Measurements from ENCODE around the gene FNDC3B.
"Not testable (repeated sequence)": the region's sequence is repeated elsewhere in the genome, so short reads cannot be mapped to it uniquely, and the experiment has no call there.

FNDC3B gene

GRCh38 chr3:172357850-172358754, 318.7 kb downstream of the FNDC3B start:
- Mint-ChIP-seq H3K4me1 (ENCODE audit: low read depth) (no peaks in the 10 kb centered on the region), H3K9me3 (no peaks in the 10 kb centered on the region), H3K36me3 (ENCODE audit: low read depth) (peaks cover 74% of the 10 kb centered on the region), H3K4me3 (no peak overlapping the region), H3K27me3 (no peaks in the 10 kb centered on the region), H3K27ac (no peak overlapping the region)
- DNase-seq, result no peak

GRCh38 chr3:172359231-172359630, 319.9 kb downstream of the FNDC3B start:
- H3K27ac Mint-ChIP-seq, result no peak overlapping the region
- peaks cover 75% of the 10 kb centered on the region for H3K36me3 Mint-ChIP-seq (ENCODE audit: low read depth)
- H3K9me3 Mint-ChIP-seq, result no peaks in the 10 kb centered on the region
- no peak overlapping the region for H3K4me3 Mint-ChIP-seq
- H3K27me3 Mint-ChIP-seq, result no peaks in the 10 kb centered on the region
- H3K4me1 Mint-ChIP-seq (ENCODE audit: low read depth), result no peaks in the 10 kb centered on the region
- DNase-seq, result no peak

- H3K9me3 Mint-ChIP-seq, result no peaks in the 10 kb centered on the region
- no peaks in the 10 kb centered on the region for H3K4me1 Mint-ChIP-seq (ENCODE audit: low read depth)
- DNase-seq, result no peak
- no peak overlapping the region for H3K27ac Mint-ChIP-seq
- H3K27me3 Mint-ChIP-seq, result no peaks in the 10 kb centered on the region
- peaks cover 79% of the 10 kb centered on the region for H3K36me3 Mint-ChIP-seq (ENCODE audit: low read depth)
- no peak overlapping the region for H3K4me3 Mint-ChIP-seq
Measured at GRCh38 chr3:172359996-172360395, 320.6 kb downstream of the FNDC3B start.

- DNase-seq, result no peak
- H3K9me3 Mint-ChIP-seq, result no peaks in the 10 kb centered on the region
- H3K4me1 Mint-ChIP-seq (ENCODE audit: low read depth), result no peaks in the 10 kb centered on the region
- no peak overlapping the region for H3K4me3 Mint-ChIP-seq
- H3K36me3 Mint-ChIP-seq (ENCODE audit: low read depth), result peaks cover 84% of the 10 kb centered on the region
- no peak overlapping the region for H3K27ac Mint-ChIP-seq
- no peaks in the 10 kb centered on the region for H3K27me3 Mint-ChIP-seq
Measured at GRCh38 chr3:172362583-172362982, 323.2 kb downstream of the FNDC3B start.

GRCh38 chr3:172364374-172365027, 325.1 kb downstream of the FNDC3B start:
- Mint-ChIP-seq H3K27ac (no peak overlapping the region), H3K36me3 (ENCODE audit: low read depth) (peaks cover 77% of the 10 kb centered on the region), H3K9me3 (no peaks in the 10 kb centered on the region), H3K4me3 (no peak overlapping the region), H3K27me3 (no peaks in the 10 kb centered on the region), H3K4me1 (ENCODE audit: low read depth) (no peaks in the 10 kb centered on the region)
- no peak for DNase-seq

GRCh38 chr3:172365028-172365567, 325.7 kb downstream of the FNDC3B start:
- H3K4me1 Mint-ChIP-seq (ENCODE audit: low read depth), result no peaks in the 10 kb centered on the region
- peaks cover 76% of the 10 kb centered on the region for H3K36me3 Mint-ChIP-seq (ENCODE audit: low read depth)
- H3K27me3 Mint-ChIP-seq, result no peaks in the 10 kb centered on the region
- no peaks in the 10 kb centered on the region for H3K9me3 Mint-ChIP-seq
- H3K4me3 Mint-ChIP-seq, result no peak overlapping the region
- DNase-seq, result no peak
- H3K27ac Mint-ChIP-seq, result no peak overlapping the region

- Mint-ChIP-seq H3K4me1 (ENCODE audit: low read depth) (no peaks in the 10 kb centered on the region), H3K9me3 (no peaks in the 10 kb centered on the region), H3K36me3 (ENCODE audit: low read depth) (peaks cover 67% of the 10 kb centered on the region), H3K27me3 (no peaks in the 10 kb centered on the region), H3K27ac (no peak overlapping the region), H3K4me3 (no peak overlapping the region)
- DNase-seq, result no peak
Measured at GRCh38 chr3:172367205-172368105, 328.1 kb downstream of the FNDC3B start.

GRCh38 chr3:172368556-172368955, 329.2 kb downstream of the FNDC3B start:
- peaks cover 62% of the 10 kb centered on the region for H3K36me3 Mint-ChIP-seq (ENCODE audit: low read depth)
- H3K4me1 Mint-ChIP-seq (ENCODE audit: low read depth); H3K27me3 Mint-ChIP-seq; H3K27ac Mint-ChIP-seq; DNase-seq; H3K9me3 Mint-ChIP-seq; H3K4me3 Mint-ChIP-seq: not testable (repeated sequence)

- Mint-ChIP-seq H3K27ac (no peak overlapping the region), H3K9me3 (no peaks in the 10 kb centered on the region), H3K36me3 (ENCODE audit: low read depth) (peaks cover 56% of the 10 kb centered on the region), H3K27me3 (no peaks in the 10 kb centered on the region), H3K4me1 (ENCODE audit: low read depth) (no peaks in the 10 kb centered on the region), H3K4me3 (no peak overlapping the region)
- no peak for DNase-seq
Measured at GRCh38 chr3:172369590-172370259, 330.3 kb downstream of the FNDC3B start.

- no peak overlapping the region for H3K4me3 Mint-ChIP-seq
- no peaks in the 10 kb centered on the region for H3K4me1 Mint-ChIP-seq (ENCODE audit: low read depth)
- DNase-seq, result no peak
- H3K27ac Mint-ChIP-seq, result no peak overlapping the region
- H3K9me3 Mint-ChIP-seq, result no peaks in the 10 kb centered on the region
- H3K27me3 Mint-ChIP-seq, result no peaks in the 10 kb centered on the region
- peaks cover 57% of the 10 kb centered on the region for H3K36me3 Mint-ChIP-seq (ENCODE audit: low read depth)
Measured at GRCh38 chr3:172370419-172370818, 331.0 kb downstream of the FNDC3B start.

- no peaks in the 10 kb centered on the region for H3K27me3 Mint-ChIP-seq
- no peaks in the 10 kb centered on the region for H3K4me1 Mint-ChIP-seq (ENCODE audit: low read depth)
- DNase-seq, result no peak
- H3K9me3 Mint-ChIP-seq, result no peaks in the 10 kb centered on the region
- peaks cover 58% of the 10 kb centered on the region for H3K36me3 Mint-ChIP-seq (ENCODE audit: low read depth)
- no peak overlapping the region for H3K27ac Mint-ChIP-seq
- no peak overlapping the region for H3K4me3 Mint-ChIP-seq
Measured at GRCh38 chr3:172371544-172371943, 332.2 kb downstream of the FNDC3B start.

GRCh38 chr3:172372895-172373294, 333.5 kb downstream of the FNDC3B start:
- H3K9me3 Mint-ChIP-seq, result no peaks in the 10 kb centered on the region
- H3K27ac Mint-ChIP-seq, result no peak overlapping the region
- no peak for DNase-seq
- H3K4me3 Mint-ChIP-seq, result no peak overlapping the region
- peaks cover 59% of the 10 kb centered on the region for H3K36me3 Mint-ChIP-seq (ENCODE audit: low read depth)
- no peaks in the 10 kb centered on the region for H3K4me1 Mint-ChIP-seq (ENCODE audit: low read depth)
- H3K27me3 Mint-ChIP-seq, result no peaks in the 10 kb centered on the region

- Mint-ChIP-seq H3K36me3 (ENCODE audit: low read depth) (peaks cover 66% of the 10 kb centered on the region), H3K27me3 (no peaks in the 10 kb centered on the region), H3K27ac (no peak overlapping the region), H3K4me1 (ENCODE audit: low read depth) (no peaks in the 10 kb centered on the region), H3K9me3 (no peaks in the 10 kb centered on the region), H3K4me3 (no peak overlapping the region)
- no peak for DNase-seq
Measured at GRCh38 chr3:172373912-172374311, 334.5 kb downstream of the FNDC3B start.
